Endothelial cell of umbilical vein (primary cell): ENCODE measurements around the gene DUSP5. TPM values are rescaled to one million over a fixed set of nuclear protein-coding genes. Genes with fewer than 3 reads are reported as not detected.

Experiments
- BruUV-seq: library from RNA; stranded (reverse); fragments of 400-500 nt; replicated peaks from 2 replicates; lab custom pipeline; 2021; lab: Mats Ljungman, UMichigan
- CTCF ChIA-PET: fragments of 300-600, 350-600 bp; sonication (Branson Sonifier 250); formaldehyde crosslinking; loops from one replicate; lab custom pipeline; 2021; ENCODE audit warnings: antibody characterized with exemption, inconsistent platforms; lab: Charles Lee
- POLR2A ChIA-PET: fragments of 300-600, 350-600 bp; sonication (Branson Sonifier 250); formaldehyde crosslinking; loops from one replicate; lab custom pipeline; 2021; ENCODE audit warnings: antibody characterized with exemption, inconsistent platforms; lab: Charles Lee
- DNase-seq: peaks from one replicate; pipeline ENCODE4 v3.0.0-alpha.2; 2011; ENCODE audit warnings: low read depth, low spot score
- FAIRE-seq: peaks from 2 replicates; lab custom pipeline; 2011; peaks lifted over from hg19 to GRCh38; lab: Jason Lieb, UNC
- H2AFZ ChIP-seq: 2 replicates; pipeline ENCODE4 v1.6.0; 2012; ENCODE audit warnings: low read depth, low read length, control low read depth, inconsistent platforms
- H3K27ac ChIP-seq: 2 replicates; pipeline ENCODE4 v1.5.1; 2011; ENCODE audit warnings: low read depth, mild to moderate bottlenecking, control low read depth, low read length, moderate library complexity; ENCODE audit not compliant: insufficient read depth
- H3K27me3 ChIP-seq, 2 experiments: 2 replicates each; pipeline versions ENCODE4 v1.6.0 to v1.6.1; 2011; ENCODE audit warnings: low read length in 2 of 2, mixed read lengths in 1 of 2; ENCODE audit not compliant: control insufficient read depth in 2 of 2, insufficient read depth in 2 of 2
- H3K36me3 ChIP-seq, 2 experiments: 2 replicates in 1 of 2; 3 replicates in 1 of 2; pipeline ENCODE4 v1.5.1; 2011; ENCODE audit warnings: low read length in 2 of 2, mild to moderate bottlenecking in 1 of 2, moderate library complexity in 1 of 2; ENCODE audit not compliant: control insufficient read depth in 2 of 2, insufficient read depth in 2 of 2; ENCODE audit errors: extremely low read depth in 1 of 2
- H3K4me1 ChIP-seq: 3 replicates; pipeline ENCODE4 v1.5.1; 2011; ENCODE audit warnings: mild to moderate bottlenecking, low read length; ENCODE audit not compliant: control insufficient read depth, insufficient read depth; ENCODE audit errors: extremely low read depth
- H3K4me2 ChIP-seq: 2 replicates; pipeline ENCODE4 v1.6.1; 2011; ENCODE audit warnings: low read length, control low read depth, mixed read lengths; ENCODE audit not compliant: insufficient read depth
- H3K4me3 ChIP-seq, 3 experiments: fragments of 200-600 bp in 1 of 3; sonication (generic), shearing (Covaris generic) in 1 of 3; replicated peaks in 1 of 3; 2 replicates each; pipeline ENCODE4 v1.5.1; 2011 to 2016; ENCODE audit warnings: control low read depth in 3 of 3, low read length in 3 of 3, mild to moderate bottlenecking in 2 of 3, inconsistent platforms in 1 of 3, low read depth in 1 of 3, moderate library complexity in 1 of 3; ENCODE audit not compliant: insufficient read depth in 1 of 3
- H3K79me2 ChIP-seq: 2 replicates; pipeline ENCODE4 v1.6.0; 2012; ENCODE audit warnings: low read length, inconsistent platforms; ENCODE audit not compliant: control insufficient read depth, insufficient read depth
- H3K9ac ChIP-seq: replicated peaks from 2 replicates; pipeline ENCODE3; 2011; ENCODE audit warnings: low read length, control low read depth; ENCODE audit not compliant: insufficient read depth; ENCODE audit errors: extremely low read depth
- H3K9me1 ChIP-seq: replicated peaks from 3 replicates; pipeline ENCODE4 v1.6.0; 2011; ENCODE audit warnings: mild to moderate bottlenecking, low read length; ENCODE audit not compliant: control insufficient read depth, insufficient read depth; ENCODE audit errors: extremely low read depth
- H3K9me3 ChIP-seq: replicated peaks from 2 replicates; pipeline ENCODE4 v1.5.1; 2012; ENCODE audit warnings: low read length, inconsistent platforms; ENCODE audit not compliant: control insufficient read depth, insufficient read depth
- H4K20me1 ChIP-seq: replicated peaks from 2 replicates; pipeline ENCODE3; 2011; ENCODE audit warnings: mild to moderate bottlenecking, low read length; ENCODE audit not compliant: control insufficient read depth, insufficient read depth; ENCODE audit errors: extremely low read depth
- MAX ChIP-seq: IDR thresholded peaks from 2 replicates; pipeline ENCODE4 v1.6.1; 2011; ENCODE audit not compliant: insufficient read depth, insufficient read length
- MYC ChIP-seq: IDR thresholded peaks from one replicate; pipeline ENCODE4 v1.6.1; 2011; ENCODE audit warnings: mild to moderate bottlenecking, low read depth, low read length
- POLR2AphosphoS5 ChIP-seq: IDR thresholded peaks from 2 replicates; pipeline ENCODE4 v1.6.1; 2012; ENCODE audit warnings: low read depth, mild to moderate bottlenecking, control low read depth, low read length, moderate library complexity; ENCODE audit not compliant: insufficient read depth
- dilution Hi-C: fragments of 300-500 bp; cut with MboI; formaldehyde crosslinking; loops from one replicate; pipeline ENCODE4 v1.15.0; 2019; ENCODE audit warnings: low sequenced_read_pairs; ENCODE audit not compliant: extremely low pct_ligation_motif_present
- intact Hi-C: fragments of 100-400 bp; cut with micrococcal nuclease; formaldehyde crosslinking; loops from one replicate; pipeline ENCODE4 v1.10.0; 2022
- polyA plus RNA-seq, 4 experiments: library from polyadenylated mRNA; depleted of rRNA in 3 of 4; stranded (reverse) in 3 of 4; unstranded in 1 of 4; fragments of >200 nt; gene quantifications; 2 replicates each; pipeline versions ENCODE4 v1.2.1 to v1.2.3, GENCODE V29; 2011 to 2012; ENCODE audit warnings: missing spikeins in 1 of 4
- total RNA-seq: library from RNA; stranded (reverse); gene quantifications from 2 replicates; pipeline ENCODE4 v1.2.3, GENCODE V29; 2021

DUSP5 gene
- total and polyA plus RNA-seq, 2 donors (not counting 3 experiments of a cell fraction or from before 2014, with no cell fraction given) = 12.2 to 25.2 TPM

GRCh38 chr10:110560012-110560411 lies 62.3 kb downstream of the DUSP5 start:
- intact Hi-C loops (no loop called here), dilution Hi-C loops (loop anchor here (10.0 kb wide), 1 partner anchor 205 kb away; no protein-coding TSS in a partner anchor)
- H3K9me3 ChIP-seq = no peaks in the 10 kb centered on the region
- peaks cover 2% of the 10 kb centered on the region in 2 experiments for H3K27me3 ChIP-seq
- no peaks in the 10 kb centered on the region for H3K9me1 ChIP-seq
- no peak overlapping the region for H3K4me2 ChIP-seq
- TF ChIP-seq MAX (no peak), POLR2AphosphoS5 (no peak), MYC (no peak)
- H4K20me1 ChIP-seq = no peaks in the 10 kb centered on the region
- no peak for FAIRE-seq
- H3K79me2 ChIP-seq = no peaks in the 10 kb centered on the region
- H3K36me3 ChIP-seq = no peaks in the 10 kb centered on the region
- H3K4me1 ChIP-seq = no peaks in the 10 kb centered on the region
- no peak overlapping the region for H3K27ac ChIP-seq
- ChIA-PET POLR2A (no interaction called here), CTCF (interaction anchor here (1.5 to 4.1 kb wide), 2 partner anchors 12 to 237 kb away, joined by 3 to 24 read pairs; no protein-coding TSS in a partner anchor)
- DNase-seq = no peak
- no peak overlapping the region for H3K4me3 ChIP-seq
- H2AFZ ChIP-seq = no peak overlapping the region
- no TSS peak for BruUV-seq
- no peak overlapping the region for H3K9ac ChIP-seq

Other genes with a start within 250 kb of the DUSP5 start
- 38.5 and 39.3 TPM in 2 replicates for gene SMNDC1, start 193.0 kb upstream of the DUSP5 start, total RNA-seq
- 4.7 and 7.1 TPM in 2 replicates for gene SMNDC1, start 193.0 kb upstream of the DUSP5 start, polyA plus RNA-seq
- 44.2 and 45.0 TPM in 2 replicates for gene SMC3, start 69.8 kb downstream of the DUSP5 start, total RNA-seq
- gene SMC3, start 69.8 kb downstream of the DUSP5 start, polyA plus RNA-seq = 3.1 and 5.5 TPM in 2 replicates
- not detected in 2 replicates for gene RBM20, start 146.4 kb downstream of the DUSP5 start, total RNA-seq
- 0.02 and 0.04 TPM in 2 replicates for gene RBM20, start 146.4 kb downstream of the DUSP5 start, polyA plus RNA-seq